Kidney capillary endothelial cell (primary cell): ENCODE measurements around the gene TMEM82.
"Not testable (repeated sequence)": the region's sequence is repeated elsewhere in the genome, so short reads cannot be mapped to it uniquely, and the experiment has no call there.

Experiments
- DNase-seq: peaks from one replicate; pipeline ENCODE4 v3.0.0-alpha.2; 2018; ENCODE audit warnings: low spot score

TMEM82 gene

DNA sequence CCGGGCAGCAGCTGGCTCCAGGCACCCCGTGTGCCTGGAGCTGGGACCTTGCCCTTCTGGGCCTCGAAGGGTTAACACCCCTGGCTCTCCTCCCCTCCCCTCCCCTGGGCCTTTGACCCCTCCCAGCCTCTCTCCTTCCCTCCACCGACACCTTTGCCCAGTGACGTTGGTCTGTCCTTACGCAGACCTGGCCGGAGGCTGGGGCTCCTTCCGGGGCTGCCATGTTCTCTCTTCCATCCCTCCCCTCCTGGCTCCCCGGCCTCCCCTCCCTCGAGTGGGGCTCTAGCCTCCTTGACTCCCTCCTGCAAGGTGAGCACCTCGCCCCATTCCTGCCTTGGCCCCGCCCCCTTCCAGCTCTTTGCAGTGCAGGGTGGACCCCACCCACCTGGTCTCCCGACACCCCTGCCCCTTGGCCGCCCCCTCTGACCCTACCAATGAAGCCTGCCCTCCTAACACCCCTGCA, at the start of gene TMEM82:
TMEM82 (plus strand) TSS at position 161 of the 463 bp plus-strand sequence; CDS start at position 222, 61 bp downstream.
- no peak for DNase-seq

DNA sequence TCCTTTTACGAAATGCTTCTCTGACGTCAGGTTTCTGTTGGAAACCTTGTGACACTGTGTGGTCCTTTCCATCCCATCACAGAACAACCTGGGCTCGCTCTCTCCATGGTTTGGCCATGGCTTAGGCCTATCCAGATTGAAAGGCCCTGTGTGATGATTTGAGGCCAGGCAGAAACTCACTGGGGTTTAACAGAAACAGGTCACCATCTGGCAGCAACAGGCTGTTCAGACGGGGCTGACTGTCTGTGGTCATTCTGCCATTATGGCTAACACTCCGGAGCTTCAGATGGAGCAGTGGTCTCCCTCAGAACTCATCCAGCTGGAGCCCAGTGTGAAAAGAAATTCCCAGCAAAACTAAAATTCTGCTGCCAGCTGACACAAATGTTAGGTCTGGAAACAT, 48.9 kb upstream of the TMEM82 start:
- no peak for DNase-seq

DNA sequence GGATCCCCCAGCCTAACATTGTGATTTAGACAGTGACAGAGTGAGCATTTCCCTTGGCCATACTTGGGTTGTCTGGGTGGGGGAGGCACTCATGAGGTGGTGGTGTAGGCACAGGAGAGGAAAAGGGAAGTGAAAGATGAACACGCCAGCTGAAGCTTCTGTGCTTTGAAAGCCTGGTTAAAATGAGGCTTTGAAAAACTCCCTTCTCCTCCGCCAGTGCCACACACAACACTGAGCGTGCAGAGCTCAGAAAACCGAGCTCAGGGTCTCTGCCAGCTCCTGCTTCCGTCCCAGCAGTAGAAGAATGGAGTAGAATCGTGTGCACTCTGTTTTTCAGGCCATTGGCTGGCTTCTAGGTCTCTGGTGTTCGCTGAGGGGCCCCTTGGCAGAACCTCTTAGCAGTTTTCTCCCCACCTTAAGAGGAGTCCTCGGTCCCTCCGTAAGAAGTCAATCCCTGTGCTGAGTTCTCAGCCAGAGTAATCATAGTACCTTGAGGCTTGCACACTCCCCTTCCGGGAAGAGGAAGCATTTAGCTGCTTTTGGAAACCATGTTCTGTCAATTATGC, 45.3 kb upstream of the TMEM82 start:
- DNase-seq: no peak

DNA sequence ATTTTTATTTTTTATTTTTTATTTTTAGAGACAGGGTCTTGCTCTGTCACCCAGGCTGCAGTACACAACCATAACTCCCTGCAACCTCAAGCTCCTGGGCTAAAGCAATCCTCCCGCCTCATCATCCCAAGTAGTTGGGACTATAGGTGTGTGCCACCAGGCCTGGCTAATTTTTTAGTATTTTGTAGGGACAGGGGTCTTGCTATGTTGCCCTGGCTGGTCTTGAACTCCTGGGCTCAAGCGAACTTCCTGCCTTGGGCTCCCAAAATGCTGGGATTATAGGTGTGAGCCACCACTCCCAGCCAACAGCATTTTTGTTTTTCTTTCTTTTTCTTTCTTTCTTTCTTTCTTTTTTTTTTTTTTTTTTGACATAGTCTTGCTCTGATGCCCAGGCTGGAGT, 44.1 kb upstream of the TMEM82 start:
- DNase-seq: no peak

DNA sequence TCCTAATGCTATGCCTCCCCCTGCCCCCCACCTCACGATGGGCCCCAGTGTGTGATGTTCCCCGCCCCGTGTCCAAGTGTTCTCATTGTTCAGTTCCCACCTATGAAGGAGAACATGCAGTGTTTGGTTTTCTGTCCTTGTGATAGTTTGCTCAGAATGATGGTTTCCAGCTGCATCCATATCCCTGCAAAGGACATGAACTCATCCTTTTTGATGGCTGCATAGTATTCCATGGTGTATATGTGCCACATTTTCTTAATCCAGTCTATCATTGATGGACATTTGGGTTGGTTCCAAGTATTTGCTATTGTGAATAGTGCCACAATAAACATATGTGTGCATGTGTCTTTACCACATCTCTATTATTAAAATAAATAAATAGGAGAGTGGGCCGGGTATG, 43.0 kb upstream of the TMEM82 start:
- not testable (repeated sequence) for DNase-seq

DNA sequence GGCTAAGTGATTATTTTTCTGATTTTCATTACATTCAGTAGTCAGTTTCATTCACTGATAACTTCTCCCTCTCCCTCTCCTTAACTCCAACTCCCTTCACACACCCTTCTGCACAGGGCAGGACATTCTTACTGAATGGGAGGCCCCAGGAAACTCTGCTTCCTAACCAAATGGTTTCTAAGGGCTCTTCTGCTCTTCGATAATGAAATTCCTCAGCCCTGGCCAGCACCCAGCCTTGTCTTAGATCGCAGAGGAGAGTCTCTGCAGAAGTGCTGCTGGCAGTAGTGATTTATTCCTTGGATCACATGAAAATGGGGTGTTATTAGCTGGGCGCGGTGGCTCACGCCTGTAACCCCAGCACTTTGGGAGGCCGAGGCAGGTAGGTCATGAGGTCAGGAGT, 41.8 kb upstream of the TMEM82 start:
- DNase-seq: no peak

DNA sequence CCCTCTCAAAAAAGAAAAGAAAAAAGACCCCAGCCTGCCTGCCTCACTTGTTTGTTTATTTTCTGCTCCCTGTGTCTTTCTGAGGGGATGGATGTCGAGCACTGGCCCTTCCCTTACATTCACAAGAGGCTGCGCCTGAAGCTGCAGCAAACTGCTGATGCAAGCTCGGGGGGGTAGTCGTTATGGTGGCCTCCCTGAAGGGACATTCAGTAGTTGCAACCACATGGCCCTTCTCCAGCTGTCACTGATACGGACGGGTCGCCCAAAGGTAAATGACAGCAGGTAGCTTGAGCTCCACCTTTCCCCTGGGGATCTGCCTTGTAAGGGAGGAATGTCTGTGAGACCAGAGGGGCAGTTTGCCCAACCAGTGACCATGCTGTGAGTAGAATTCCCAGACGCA, 40.5 kb upstream of the TMEM82 start:
- no peak for DNase-seq

DNA sequence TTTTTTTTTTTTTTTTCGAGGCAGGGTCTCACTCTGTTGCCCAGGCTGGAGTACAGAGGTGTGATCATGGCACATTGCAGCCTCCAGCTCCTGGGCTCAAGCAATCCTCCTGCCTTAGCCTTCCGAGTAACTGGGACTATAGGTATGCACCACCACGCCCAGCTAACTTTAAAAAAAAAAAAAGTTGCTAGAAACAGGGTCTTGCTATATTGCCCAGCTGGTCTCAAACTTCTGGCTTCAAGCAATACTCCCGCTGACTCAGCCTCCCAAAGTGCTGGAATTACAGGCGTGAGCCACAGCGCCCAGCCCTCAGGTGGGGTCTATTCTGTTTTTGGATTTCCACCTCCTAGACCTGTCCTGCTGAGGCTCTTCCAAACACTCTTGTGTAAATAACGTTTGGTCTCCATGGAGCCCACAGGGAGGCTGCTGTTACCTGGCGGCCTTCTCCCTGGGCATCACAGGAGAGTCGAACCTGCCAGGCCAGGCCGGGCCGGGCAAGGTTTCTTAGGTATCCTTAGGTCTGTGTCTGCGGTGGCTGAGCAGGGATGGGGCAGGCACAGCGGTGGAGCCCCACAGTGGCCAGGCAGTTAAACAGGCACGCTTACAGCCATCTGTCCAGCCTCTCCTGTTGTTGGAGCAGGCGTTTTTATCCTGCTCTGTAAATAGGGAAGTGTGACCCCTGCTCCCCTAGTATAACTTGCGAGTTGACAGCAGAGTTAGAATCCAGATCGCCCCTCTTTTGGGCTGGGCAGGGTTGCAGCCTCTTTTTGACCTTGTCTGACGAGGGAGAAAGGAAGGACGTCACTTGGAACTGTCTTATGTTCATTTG, 39.4 kb upstream of the TMEM82 start:
- no peak for DNase-seq

DNA sequence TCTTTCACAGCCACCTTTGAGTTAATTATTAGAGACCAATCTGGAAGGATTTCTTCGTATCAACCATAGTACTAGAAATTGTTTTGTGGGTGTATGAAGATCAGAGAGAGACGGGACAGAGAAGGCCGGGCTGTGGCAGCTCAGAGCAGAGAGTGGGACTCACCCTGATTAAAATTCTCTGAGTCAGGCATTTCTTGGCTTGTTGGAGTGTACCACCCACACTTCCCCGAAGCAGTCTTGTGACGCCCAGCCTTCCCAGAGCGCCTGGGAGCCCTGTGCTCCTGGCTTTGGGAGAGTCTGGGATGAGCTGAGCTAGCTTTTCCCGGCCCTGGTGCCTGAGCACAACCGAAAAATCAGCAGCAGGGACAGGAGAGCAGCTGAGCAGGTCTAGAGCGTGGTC, 38.7 kb upstream of the TMEM82 start:
- DNase-seq: no peak

DNA sequence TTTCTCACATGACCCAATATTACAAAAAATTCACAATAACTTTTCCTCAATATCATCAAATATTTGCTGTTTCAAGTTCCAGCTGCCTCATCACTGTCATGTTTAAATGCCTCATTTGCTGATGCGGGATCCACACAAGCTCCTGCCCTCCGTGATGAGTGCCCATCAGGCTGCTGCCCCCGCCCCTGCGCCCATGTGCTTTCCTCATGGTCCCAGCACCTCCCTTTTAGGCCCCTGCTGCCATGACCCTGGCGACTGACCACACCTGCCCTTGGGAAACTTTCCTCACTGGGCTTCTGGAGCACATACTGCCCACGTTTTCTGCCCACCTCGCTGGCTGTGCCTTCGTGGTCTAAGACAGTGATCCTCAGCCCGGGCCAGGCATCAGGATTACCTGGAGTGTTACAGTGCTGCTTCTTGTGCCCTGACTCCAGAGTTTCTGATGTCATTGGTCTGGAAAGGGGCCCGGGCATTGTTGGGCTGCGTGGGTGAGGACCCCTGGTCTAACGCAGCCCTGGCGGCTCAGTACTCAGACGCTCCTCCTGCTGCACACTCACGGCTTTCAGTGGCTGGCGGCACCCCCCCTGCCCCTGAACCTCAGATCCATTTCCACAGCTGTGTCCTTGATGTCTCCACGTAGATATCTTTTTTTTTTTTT, 37.6 kb upstream of the TMEM82 start:
- DNase-seq: no peak

DNA sequence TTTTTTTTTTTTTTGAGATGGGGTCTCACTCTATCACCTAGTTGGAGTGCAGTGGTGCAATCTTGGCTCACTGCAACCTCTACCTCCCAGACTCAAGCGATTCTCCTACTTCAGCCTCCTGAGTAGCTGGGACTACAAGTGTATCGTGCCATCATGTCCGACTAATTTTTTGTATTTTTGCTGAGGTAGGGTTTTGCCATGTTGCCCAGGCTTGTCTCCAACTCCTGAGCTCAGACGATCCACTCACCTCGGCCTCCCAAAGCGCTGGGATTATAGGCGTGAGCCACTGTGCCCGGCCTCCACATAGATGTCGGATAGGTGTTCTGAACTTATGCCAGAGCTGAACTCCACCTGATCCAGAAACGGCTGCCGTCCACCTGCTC, 37.1 kb upstream of the TMEM82 start:
- DNase-seq: no peak

DNA sequence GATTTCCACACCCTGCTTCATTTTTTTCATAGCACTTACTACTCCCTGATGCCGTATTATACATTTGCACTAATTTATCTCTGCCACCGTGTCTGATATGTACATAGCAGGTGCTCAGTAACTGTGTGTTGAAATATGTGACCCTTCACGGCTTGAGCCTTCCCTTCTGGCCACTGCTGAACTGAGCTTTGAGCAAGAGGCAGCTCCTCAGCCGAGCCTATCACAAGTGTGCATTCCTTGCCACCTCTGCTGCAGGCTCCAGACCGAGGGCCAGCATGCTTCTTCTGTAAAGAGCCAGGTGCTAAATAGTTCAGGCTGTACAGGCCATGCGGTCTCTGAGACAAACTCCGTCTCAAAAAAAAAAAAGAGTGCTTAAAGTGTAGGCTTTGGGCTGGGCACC, 35.5 kb upstream of the TMEM82 start:
- no peak for DNase-seq

DNA sequence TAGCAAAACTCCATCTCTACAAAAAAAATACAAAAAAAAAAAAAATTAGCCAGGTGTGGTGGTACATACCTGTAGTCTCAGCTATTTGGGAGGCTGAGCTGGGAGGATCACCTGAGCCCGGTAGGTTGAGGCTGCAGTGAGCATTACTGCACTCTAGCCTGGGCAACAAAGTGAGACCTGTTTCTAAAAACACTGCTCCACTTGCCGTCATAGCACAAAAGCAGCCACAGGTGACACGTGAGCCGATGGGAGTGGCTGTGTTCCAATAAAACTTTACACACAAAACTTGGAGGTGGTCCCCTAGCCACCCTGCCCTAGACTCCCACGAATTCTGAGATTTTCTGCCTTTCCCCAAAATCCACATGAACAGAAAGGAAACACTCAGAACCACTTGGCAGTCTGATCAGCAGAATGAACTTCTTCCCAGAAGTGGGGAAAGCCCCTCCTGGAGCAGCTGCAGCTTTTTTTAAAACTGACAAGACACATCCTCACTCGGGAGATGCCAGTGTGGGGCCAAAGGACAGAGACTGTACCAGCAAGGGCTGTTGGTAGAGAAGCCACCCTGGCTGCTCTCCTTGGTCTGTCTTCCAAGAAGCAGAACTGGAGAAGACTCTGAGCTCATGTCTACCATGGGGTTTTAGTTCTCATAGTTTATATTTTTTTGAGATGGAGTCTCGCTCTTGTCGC, 34.9 kb upstream of the TMEM82 start:
- DNase-seq: no peak

DNA sequence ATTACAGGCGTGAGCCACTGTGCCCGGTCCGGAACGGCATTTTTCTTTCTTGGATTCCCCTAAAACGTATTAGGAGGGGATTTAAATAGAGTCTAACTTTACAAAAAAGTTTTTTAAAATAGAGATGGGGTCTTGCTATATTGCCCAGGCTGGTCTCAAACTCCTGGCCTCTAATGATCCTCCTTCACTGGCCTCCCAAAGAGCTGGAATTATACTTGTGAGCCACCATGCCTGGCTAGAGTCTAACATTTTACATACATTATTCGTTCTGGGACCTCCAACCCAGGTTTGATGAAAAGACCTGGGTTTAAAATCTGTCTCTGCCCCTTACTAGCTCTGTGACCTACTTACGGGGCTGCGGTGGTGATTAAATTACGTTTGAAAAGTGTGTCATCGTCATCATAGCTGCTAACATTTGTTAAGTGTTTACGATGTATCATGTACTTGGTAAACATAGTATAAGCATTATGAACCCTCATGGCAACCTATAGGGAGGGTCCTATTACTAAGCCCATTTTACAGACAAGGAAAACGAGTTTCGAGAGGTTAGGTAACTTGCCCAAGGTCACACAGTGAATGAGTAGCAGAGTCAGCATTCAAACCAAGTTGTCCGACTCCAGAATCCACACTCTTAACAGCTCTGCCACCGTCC, 33.7 kb upstream of the TMEM82 start:
- no peak for DNase-seq

DNA sequence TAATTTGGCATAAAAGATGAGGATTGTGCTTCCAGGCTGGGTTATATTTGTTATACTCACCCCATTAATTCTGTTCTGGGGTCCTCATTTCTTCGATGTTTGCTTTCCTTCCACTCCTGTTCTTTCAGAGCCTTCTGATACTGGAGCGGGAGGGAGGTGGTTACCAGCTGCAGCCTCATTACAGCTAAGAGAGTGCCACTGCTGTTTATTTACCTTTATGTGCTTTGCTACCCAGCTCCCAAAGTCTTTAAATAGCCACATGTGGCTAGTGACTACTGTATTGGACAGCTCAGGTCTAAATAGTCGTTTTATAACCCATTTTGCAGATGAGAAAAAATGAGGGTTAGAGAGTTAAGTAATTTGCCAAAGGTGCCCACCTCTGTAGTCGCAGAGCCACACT, 33.1 kb upstream of the TMEM82 start:
- no peak for DNase-seq

DNA sequence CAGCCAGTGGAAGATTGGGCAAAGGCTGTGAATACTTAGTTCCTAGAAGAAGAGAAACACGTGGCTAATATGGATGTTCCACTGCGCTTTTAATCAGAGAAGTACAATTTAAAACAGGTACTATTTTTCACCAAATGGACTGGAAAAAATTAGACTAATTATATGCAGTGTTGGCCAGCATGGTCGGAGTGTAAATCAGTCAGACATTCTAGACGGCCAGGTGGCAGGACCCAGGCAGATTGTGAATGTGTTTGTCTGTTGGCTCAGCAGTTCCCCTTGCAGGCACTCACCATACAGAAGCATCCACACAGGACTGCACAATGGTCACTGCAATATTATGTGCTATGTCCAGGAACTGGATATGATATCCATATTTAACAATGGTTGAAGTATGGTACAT, 30.1 kb upstream of the TMEM82 start:
- DNase-seq: no peak

DNA sequence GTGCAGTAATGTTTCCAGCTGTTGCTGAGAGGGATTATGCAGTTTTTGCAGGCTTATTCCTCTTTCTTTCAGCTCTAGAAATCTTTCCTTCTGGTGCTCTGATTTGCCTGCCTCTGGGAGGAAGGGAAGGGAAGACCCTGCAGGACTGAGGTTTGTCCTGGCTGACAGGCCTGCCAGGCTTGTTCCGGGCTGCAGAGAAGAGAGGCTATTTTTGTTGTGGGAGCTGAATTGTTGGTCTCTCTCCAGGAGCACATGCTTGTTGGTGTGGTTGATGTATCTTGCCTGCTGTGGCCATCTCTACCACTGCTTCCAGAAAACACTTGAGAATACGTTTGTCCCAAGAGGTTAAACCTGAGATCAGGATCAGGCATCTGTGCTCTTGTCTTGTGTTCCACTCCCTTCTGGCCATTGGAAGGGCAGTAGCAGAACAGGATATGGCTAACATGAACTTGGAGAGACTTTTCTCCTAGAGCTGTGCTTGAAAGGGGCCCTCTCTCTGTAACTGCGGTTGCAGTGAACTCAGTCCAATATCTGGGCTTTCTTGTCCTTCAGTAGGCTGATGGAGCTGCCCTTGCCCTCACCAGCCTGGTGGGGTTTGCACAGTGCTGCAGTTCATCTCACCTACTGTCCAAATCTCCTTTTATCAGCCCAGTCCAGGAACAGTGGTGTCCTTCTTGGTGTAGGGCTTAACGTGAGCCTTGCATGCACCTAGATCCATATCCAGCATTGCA, 27.7 kb upstream of the TMEM82 start:
- no peak for DNase-seq

DNA sequence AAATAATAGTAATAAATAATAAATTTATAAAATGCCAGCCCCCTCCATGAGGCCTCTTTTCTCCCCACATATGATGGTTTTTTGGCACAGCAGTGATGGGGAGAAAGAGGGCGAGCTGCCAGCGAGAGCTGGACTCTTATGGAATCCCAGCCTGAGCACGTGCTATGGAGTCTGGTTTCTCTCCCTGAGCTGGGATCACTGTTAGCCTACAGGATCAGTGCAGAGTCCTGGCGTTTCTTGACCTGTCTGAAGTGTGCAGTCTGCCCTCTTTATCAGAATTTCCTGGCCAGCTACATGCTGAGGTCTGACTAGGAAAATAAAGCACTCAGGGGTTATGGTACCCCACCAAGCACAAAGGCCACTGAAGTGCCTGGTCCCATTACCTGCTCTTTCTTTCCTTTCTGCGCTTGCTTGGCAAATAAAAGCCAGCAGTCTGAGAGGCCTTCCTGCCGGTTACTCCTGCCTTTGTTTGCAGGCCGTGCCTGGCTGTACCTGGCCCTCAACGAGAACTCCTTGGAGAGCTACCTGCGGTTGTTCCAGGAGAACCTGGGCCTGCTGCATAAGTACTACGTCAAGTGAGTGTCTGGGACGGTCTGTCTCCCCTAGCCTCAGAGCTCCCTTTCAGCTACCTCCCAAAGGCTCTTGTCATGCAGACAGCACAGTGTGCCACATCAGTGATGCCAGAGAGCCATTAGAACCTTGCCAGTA, 24.7 kb upstream of the TMEM82 start:
- DNase-seq: no peak

DNA sequence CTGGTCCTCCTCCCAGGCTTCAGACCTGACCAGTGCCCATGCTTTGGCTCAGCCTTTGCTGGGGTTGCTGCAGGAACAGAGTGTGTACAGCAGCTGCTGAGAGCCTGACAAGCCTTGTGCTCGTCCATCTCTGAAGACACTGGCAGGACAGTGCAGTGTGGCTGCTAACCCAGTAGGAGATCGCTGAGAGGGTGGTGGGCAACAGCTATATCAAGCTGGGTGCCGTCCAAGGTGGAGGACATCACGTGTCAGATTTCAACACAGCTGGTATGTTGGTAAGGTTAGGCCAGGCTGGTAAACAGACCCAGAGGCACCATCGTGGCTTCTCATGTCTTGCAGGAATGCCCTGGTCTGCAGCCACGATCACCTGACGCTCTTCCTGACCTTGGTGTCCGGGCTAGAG, 24.1 kb upstream of the TMEM82 start:
- no peak for DNase-seq

DNA sequence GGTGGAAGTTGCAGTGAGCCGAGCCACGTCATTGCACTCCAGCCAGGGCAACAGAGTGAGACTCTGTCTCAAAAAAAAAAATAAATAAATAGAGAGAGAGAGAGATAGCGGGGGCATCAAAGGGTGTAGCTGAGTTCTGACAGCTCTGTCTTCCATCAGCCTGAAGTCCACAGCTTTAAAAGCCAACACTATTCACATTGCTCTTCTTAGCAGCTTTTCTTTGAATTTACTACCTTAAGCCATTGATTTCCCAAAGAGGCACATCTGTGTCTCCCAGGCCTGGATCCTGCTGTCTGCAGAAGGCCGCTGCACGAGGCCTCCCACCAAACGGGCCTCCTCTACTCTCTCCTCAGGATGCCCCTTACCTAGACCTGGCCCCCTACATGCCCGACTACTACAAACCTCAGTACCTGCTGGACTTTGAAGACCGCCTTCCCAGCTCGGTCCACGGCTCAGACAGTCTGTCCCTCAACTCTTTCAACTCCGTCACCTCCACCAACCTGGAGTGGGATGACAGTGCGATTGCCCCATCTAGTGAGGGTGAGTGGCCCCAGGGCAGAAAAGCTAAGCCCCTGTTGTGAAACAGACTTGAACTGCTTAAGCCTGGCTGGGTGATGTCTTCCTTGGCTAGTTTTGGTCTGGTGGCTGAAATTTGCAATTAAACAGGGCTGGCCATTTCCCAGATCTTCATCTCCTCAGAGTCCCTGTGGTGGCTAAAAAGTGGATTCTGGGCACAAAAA, 22.7 kb upstream of the TMEM82 start:
- DNase-seq: no peak
